ENCODE results near the gene MYCT1. TPM values are rescaled to one million over a fixed set of nuclear protein-coding genes. Genes with fewer than 3 reads are reported as not detected.

Gene MYCT1
- polyA plus RNA-seq, 3 donors, result not detected

DNA sequence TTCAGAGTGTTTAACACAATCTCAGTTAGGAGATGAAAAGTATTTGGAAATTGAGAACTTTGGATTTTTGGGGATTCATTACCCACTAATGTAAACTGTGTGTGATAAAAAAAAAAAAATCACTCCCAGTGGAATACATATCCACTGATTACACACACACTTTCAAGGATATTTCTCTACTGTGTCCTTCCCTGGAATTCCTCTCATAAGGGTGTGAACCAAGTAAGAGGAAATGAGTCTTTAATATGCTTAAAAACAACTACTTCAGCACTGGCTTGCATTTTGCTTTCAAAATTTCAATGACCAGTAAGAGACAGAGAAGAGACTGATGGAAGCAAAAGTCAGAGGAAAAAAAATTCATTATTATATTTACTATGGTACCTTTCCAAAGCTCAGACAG, 24.5 kb upstream of the MYCT1 start:
- DNase-seq, result no peak
- Mint-ChIP-seq H3K9me3 (no peaks in the 10 kb centered on the region), H3K4me1 (no peaks in the 10 kb centered on the region), H3K27ac (no peak overlapping the region), H3K4me3 (no peak overlapping the region), H3K36me3 (no peaks in the 10 kb centered on the region), H3K27me3 (ENCODE audit: low read depth in 3 of 3) (peaks cover 0 to 5% (median 2%) of the 10 kb centered on the region in 3 donors)
- Histone ChIP-seq H3K79me2 (ENCODE audit: insufficient read depth, low read length) (no peaks in the 10 kb centered on the region), H3K9ac (ENCODE audit: insufficient read depth, low read length, poor library complexity, severe bottlenecking) (no peak overlapping the region), H3K4me1 (ENCODE audit: control insufficient read depth in 1 of 2, insufficient read depth in 2 of 2, low read length in 2 of 2) (no peaks in the 10 kb centered on the region), H3K4me3 (replicated peaks in 1 of 3; ENCODE audit: low read depth in 2 of 3, low read length in 3 of 3) (no peak overlapping the region), H4K20me1 (ENCODE audit: insufficient read depth, low read length) (no peaks in the 10 kb centered on the region), H3K4me2 (replicated peaks; ENCODE audit: extremely low read depth, low read length, poor library complexity, severe bottlenecking) (no peak overlapping the region), H3K27ac (ENCODE audit: low read depth in 1 of 2, low read length in 2 of 2) (no peak overlapping the region), H3K9me3 (replicated peaks in 1 of 2; ENCODE audit: control insufficient read depth in 1 of 2, insufficient read depth in 1 of 2, low read length in 2 of 2) (no peaks in the 10 kb centered on the region), H3K36me3 (replicated peaks in 1 of 2; ENCODE audit: control insufficient read depth in 1 of 2, insufficient read depth in 2 of 2, low read length in 2 of 2) (no peaks in the 10 kb centered on the region), H2AFZ (ENCODE audit: insufficient read depth, low read depth, low read length, poor library complexity, severe bottlenecking) (no peak overlapping the region), H3K27me3 (ENCODE audit: control insufficient read depth in 2 of 2, insufficient read depth in 2 of 2, low read length in 2 of 2) (no peaks in the 10 kb centered on the region)
- TF ChIP-seq CTCF (IDR thresholded peaks at IDR 0.05), result no peak
- intact Hi-C loops (cut with micrococcal nuclease), result no loop called here

DNA sequence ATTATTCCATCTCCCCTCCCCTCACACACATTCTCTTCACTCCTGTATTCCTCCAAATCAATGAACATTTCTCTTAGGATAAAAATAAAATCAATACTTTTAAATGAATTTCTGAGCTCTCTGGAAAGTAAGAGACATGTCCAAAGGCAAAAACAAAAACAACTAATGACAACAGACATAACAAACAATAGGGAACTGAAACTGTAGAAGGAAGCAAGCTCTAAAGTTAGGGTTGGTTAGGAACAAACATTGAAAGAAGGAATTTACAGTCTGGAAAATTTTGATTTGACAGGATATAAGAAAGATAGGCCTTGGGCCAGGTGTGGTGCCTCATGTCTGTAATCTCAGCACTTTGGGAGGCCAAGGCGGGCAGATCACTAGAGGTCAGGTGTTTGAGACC, 17.5 kb upstream of the MYCT1 start:
- no peak overlapping the region for H3K4me3 ChIP-seq (replicated peaks in 1 of 3; ENCODE audit: low read depth in 2 of 3, low read length in 3 of 3)
- DNase-seq, result no peak
- Mint-ChIP-seq H3K36me3 (no peaks in the 10 kb centered on the region), H3K4me3 (no peak overlapping the region), H3K9me3 (peaks cover 0 to 4% (median 0%) of the 10 kb centered on the region in 7 donors), H3K4me1 (peaks cover 7% of the 10 kb centered on the region), H3K27ac (no peak overlapping the region), H3K27me3 (ENCODE audit: low read depth in 3 of 3) (peaks cover 0 to 5% (median 1%) of the 10 kb centered on the region in 3 donors)
- peaks cover 0 to 2% of the 10 kb centered on the region in 2 donors for H3K4me1 ChIP-seq (ENCODE audit: control insufficient read depth in 1 of 2, insufficient read depth in 2 of 2, low read length in 2 of 2)
- no peak overlapping the region for H3K9ac ChIP-seq (ENCODE audit: insufficient read depth, low read length, poor library complexity, severe bottlenecking)
- WGBS (ENCODE audit: insufficient coverage), result 100% methylated on average over 1 of the region's 1 CpG
- H3K27me3 ChIP-seq (ENCODE audit: control insufficient read depth in 2 of 2, insufficient read depth in 2 of 2, low read length in 2 of 2), result no peaks in the 10 kb centered on the region
- H3K9me3 ChIP-seq (replicated peaks in 1 of 2; ENCODE audit: control insufficient read depth in 1 of 2, insufficient read depth in 1 of 2, low read length in 2 of 2), result no peaks in the 10 kb centered on the region
- H3K79me2 ChIP-seq (ENCODE audit: insufficient read depth, low read length), result no peaks in the 10 kb centered on the region
- intact Hi-C loops (cut with micrococcal nuclease), result no loop called here
- H3K4me2 ChIP-seq (replicated peaks; ENCODE audit: extremely low read depth, low read length, poor library complexity, severe bottlenecking), result no peak overlapping the region
- TF ChIP-seq CTCF (IDR thresholded peaks at IDR 0.05), result no peak
- H2AFZ ChIP-seq (ENCODE audit: insufficient read depth, low read depth, low read length, poor library complexity, severe bottlenecking), result no peak overlapping the region
- no peaks in the 10 kb centered on the region for H4K20me1 ChIP-seq (ENCODE audit: insufficient read depth, low read length)
- no peak overlapping the region for H3K27ac ChIP-seq (ENCODE audit: low read depth in 1 of 2, low read length in 2 of 2)
- no peaks in the 10 kb centered on the region for H3K36me3 ChIP-seq (replicated peaks in 1 of 2; ENCODE audit: control insufficient read depth in 1 of 2, insufficient read depth in 2 of 2, low read length in 2 of 2)
